SK-N-SH (cell line): ENCODE results near the gene C11orf98. TPM values are rescaled to one million over a fixed set of nuclear protein-coding genes. Genes with fewer than 3 reads are reported as not detected.

Source experiments
- CTCF ChIA-PET: fragments of 300-600, 350-600 bp; formaldehyde crosslinking; extraction: SDS; loops from one replicate; lab custom pipeline; 2021; lab: Yijun Ruan, JAX
- POLR2A ChIA-PET: fragments of 350-600 bp; sonication (Branson Sonifier 250); formaldehyde crosslinking; extraction: SDS; loops from one replicate; lab custom pipeline; 2020; ENCODE audit warnings: antibody characterized with exemption, inconsistent platforms; lab: Yijun Ruan, JAX
- DNase-seq: peaks from one replicate; pipeline ENCODE4 v3.0.0; 2012
- H2AFZ ChIP-seq: fragments of 200-600 bp; sonication (generic); 2 replicates; pipeline ENCODE4 v1.8.1; 2016; ENCODE audit warnings: antibody characterized with exemption, mild to moderate bottlenecking, low read depth
- H3F3A ChIP-seq: fragments of 200-600 bp; sonication (generic); replicated peaks from 2 replicates; pipeline ENCODE3; 2016; ENCODE audit warnings: antibody characterized with exemption, mild to moderate bottlenecking; ENCODE audit not compliant: insufficient read depth
- H3K27ac ChIP-seq, 2 experiments: fragments of 200-500 bp in 1 of 2; fragments of 200-600 bp in 1 of 2; sonication (Bioruptor generic) in 1 of 2; sonication (generic), shearing (Covaris generic) in 1 of 2; 2 replicates each; pipeline versions ENCODE4 v1.5.1 to v1.6.1; 2014 to 2016; ENCODE audit warnings: low read depth in 2 of 2, inconsistent platforms in 1 of 2, low read length in 1 of 2, mild to moderate bottlenecking in 1 of 2, mixed read lengths in 1 of 2
- H3K27me3 ChIP-seq: fragments of 200-600 bp; sonication (generic), shearing (Covaris generic); 2 replicates; pipeline ENCODE4 v1.6.1; 2016; ENCODE audit warnings: mixed run types; ENCODE audit not compliant: insufficient read depth
- H3K36me3 ChIP-seq, 2 experiments: fragments of 200-500 bp in 1 of 2; fragments of 200-600 bp in 1 of 2; sonication (Bioruptor generic) in 1 of 2; sonication (generic) in 1 of 2; replicated peaks in 1 of 2; 2 replicates each; pipeline versions ENCODE3 to v1.5.1; 2014 to 2016; ENCODE audit warnings: low read length in 1 of 2, mild to moderate bottlenecking in 1 of 2; ENCODE audit not compliant: insufficient read depth in 2 of 2, control insufficient read depth in 1 of 2
- H3K4me1 ChIP-seq, 2 experiments: fragments of 200-500 bp in 1 of 2; fragments of 200-600 bp in 1 of 2; sonication (Bioruptor generic) in 1 of 2; sonication (generic), shearing (Covaris generic) in 1 of 2; 2 replicates each; pipeline versions ENCODE4 v1.5.1 to v1.6.1; 2014 to 2016; ENCODE audit warnings: low read depth in 1 of 2, low read length in 1 of 2, mixed run types in 1 of 2; ENCODE audit not compliant: insufficient read depth in 2 of 2, control insufficient read depth in 1 of 2
- H3K4me2 ChIP-seq: fragments of 200-600 bp; sonication (generic), shearing (Covaris generic); 2 replicates; pipeline ENCODE4 v1.6.1; 2017; ENCODE audit warnings: mixed run types
- H3K4me3 ChIP-seq, 2 experiments: fragments of 200-500 bp in 1 of 2; fragments of 200-600 bp in 1 of 2; sonication (Bioruptor generic) in 1 of 2; sonication (generic), shearing (Covaris generic) in 1 of 2; 2 replicates each; pipeline versions ENCODE4 v1.5.1 to v1.8.1; 2014 to 2016; ENCODE audit warnings: low read depth in 2 of 2, inconsistent platforms in 1 of 2, low read length in 1 of 2, mild to moderate bottlenecking in 1 of 2, mixed read lengths in 1 of 2, moderate library complexity in 1 of 2
- H3K79me2 ChIP-seq: fragments of 200-600 bp; sonication (generic); 2 replicates; pipeline ENCODE4 v1.8.1; 2017; ENCODE audit warnings: mild to moderate bottlenecking; ENCODE audit not compliant: insufficient read depth
- H3K9ac ChIP-seq: fragments of 200-600 bp; sonication (generic); 2 replicates; pipeline ENCODE4 v1.6.1; 2017; ENCODE audit warnings: mixed run types
- H3K9me2 ChIP-seq: fragments of 200-600 bp; sonication (generic); 2 replicates; pipeline ENCODE4 v1.6.1; 2017; ENCODE audit warnings: mixed run types
- H3K9me3 ChIP-seq: fragments of 200-600 bp; sonication (generic); 2 replicates; pipeline ENCODE4 v1.6.1; 2017; ENCODE audit warnings: mixed run types, mild to moderate bottlenecking, moderate library complexity
- H4K20me1 ChIP-seq: fragments of 200-600 bp; sonication (generic); 2 replicates; pipeline ENCODE4 v1.6.1; 2017; ENCODE audit warnings: mild to moderate bottlenecking, mixed run types; ENCODE audit not compliant: insufficient read depth
- CHD2 ChIP-seq: fragments of 150-350 bp; IDR thresholded peaks from 2 replicates; pipeline ENCODE4 v1.6.1; 2018; ENCODE audit warnings: low read length; ENCODE audit not compliant: partially characterized antibody
- ELF1 ChIP-seq: IDR thresholded peaks from 2 replicates; pipeline ENCODE4 v1.4.0; 2012
- EP300 ChIP-seq, 2 experiments: IDR thresholded peaks; 2 replicates each; pipeline versions ENCODE4 v1.4.0 to v1.6.1; 2012; ENCODE audit warnings: borderline replicate concordance in 1 of 2, low read depth in 1 of 2, low read length in 1 of 2
- FOSL2 ChIP-seq: IDR thresholded peaks from 2 replicates; pipeline ENCODE4 v1.4.0; 2012; ENCODE audit warnings: low read depth, mild to moderate bottlenecking, moderate library complexity, borderline replicate concordance
- FOXJ3 ChIP-seq: sonication (generic); formaldehyde crosslinking; IDR thresholded peaks from 2 replicates; pipeline ENCODE4 v1.5.1; 2020; ENCODE audit warnings: mild to moderate bottlenecking, missing genetic modification reagents
- FOXM1 ChIP-seq: IDR thresholded peaks from 2 replicates; pipeline ENCODE4 v1.4.0; 2012; ENCODE audit warnings: low read depth, mild to moderate bottlenecking
- GATA2 ChIP-seq: sonication (generic); formaldehyde crosslinking; IDR thresholded peaks from 2 replicates; pipeline ENCODE4 v1.5.0; 2020; ENCODE audit warnings: mild to moderate bottlenecking, missing genetic modification reagents
- IRF3 ChIP-seq: fragments of 150-350 bp; IDR thresholded peaks from 2 replicates; pipeline ENCODE4 v1.6.1; 2016; ENCODE audit warnings: mild to moderate bottlenecking, low read depth, low read length
- MEF2A ChIP-seq: IDR thresholded peaks from 2 replicates; pipeline ENCODE4 v1.4.0; 2012; ENCODE audit warnings: low read depth, borderline replicate concordance
- MXI1 ChIP-seq: IDR thresholded peaks from 2 replicates; pipeline ENCODE4 v1.6.1; 2012; ENCODE audit warnings: mild to moderate bottlenecking, low read depth, low read length, improper control_type of control experiment
- NFIC ChIP-seq: IDR thresholded peaks from 2 replicates; pipeline ENCODE4 v1.4.0; 2012; ENCODE audit warnings: borderline replicate concordance
- NRF1 ChIP-seq: IDR thresholded peaks from 2 replicates; pipeline ENCODE4 v1.6.1; 2012; ENCODE audit warnings: low read depth, mild to moderate bottlenecking, low read length
- PBX3 ChIP-seq: IDR thresholded peaks from 2 replicates; pipeline ENCODE4; 2012
- POLR2AphosphoS5 ChIP-seq: IDR thresholded peaks from 2 replicates; pipeline ENCODE4 v1.6.1; 2012; ENCODE audit warnings: low read depth, low read length
- RAD21 ChIP-seq: IDR thresholded peaks from 2 replicates; pipeline ENCODE4 v1.6.1; 2012; ENCODE audit warnings: mild to moderate bottlenecking, low read length
- SMC3 ChIP-seq: IDR thresholded peaks from 2 replicates; pipeline ENCODE4 v1.6.1; 2012; ENCODE audit warnings: low read depth, low read length, improper control_type of control experiment
- TCF12 ChIP-seq: IDR thresholded peaks from 2 replicates; pipeline ENCODE4 v1.4.0; 2012
- YY1 ChIP-seq: IDR thresholded peaks from 2 replicates; pipeline ENCODE4 v1.4.0; 2012; ENCODE audit warnings: low read depth, mild to moderate bottlenecking
- WGBS: methylation state at CpG from one replicate; pipeline ENCODE4 v1.1.6; 2017; ENCODE audit warnings: low lambda C conversion rate; 5-methylcytosine and 5-hydroxymethylcytosine counted together
- polyA plus RNA-seq, 3 experiments: library from polyadenylated mRNA; depleted of rRNA; stranded (reverse); fragments of >200 nt; gene quantifications; 2 replicates each; pipeline ENCODE4 v1.2.3, GENCODE V29; 2012
- TF ChIP-seq, protein P1 (sequence below): fragments of 200-600 bp; sonication (generic); IDR thresholded peaks from 2 replicates; pipeline ENCODE4 v1.6.1; 2017; ENCODE audit warnings: antibody characterized with exemption, mild to moderate bottlenecking, moderate library complexity
- TF ChIP-seq, protein P2 (sequence below): fragments of 150-350 bp; IDR thresholded peaks from 2 replicates; pipeline ENCODE4 v1.6.1; 2017; ENCODE audit warnings: antibody characterized with exemption, low read length, low read depth, borderline replicate concordance
- TF ChIP-seq, protein P3 (sequence below): IDR thresholded peaks from 2 replicates; pipeline ENCODE4 v1.4.0; 2012; ENCODE audit warnings: low read depth, borderline replicate concordance

Gene C11orf98
- polyA plus RNA-seq, 1 of the 3 experiments (the other 2 are of a cell fraction): 126 TPM

GRCh38 chr11:62645946-62646824, 18.8 kb downstream of the C11orf98 start, which contains the start of gene GANAB (continued):
- TF ChIP-seq, protein P1, sequence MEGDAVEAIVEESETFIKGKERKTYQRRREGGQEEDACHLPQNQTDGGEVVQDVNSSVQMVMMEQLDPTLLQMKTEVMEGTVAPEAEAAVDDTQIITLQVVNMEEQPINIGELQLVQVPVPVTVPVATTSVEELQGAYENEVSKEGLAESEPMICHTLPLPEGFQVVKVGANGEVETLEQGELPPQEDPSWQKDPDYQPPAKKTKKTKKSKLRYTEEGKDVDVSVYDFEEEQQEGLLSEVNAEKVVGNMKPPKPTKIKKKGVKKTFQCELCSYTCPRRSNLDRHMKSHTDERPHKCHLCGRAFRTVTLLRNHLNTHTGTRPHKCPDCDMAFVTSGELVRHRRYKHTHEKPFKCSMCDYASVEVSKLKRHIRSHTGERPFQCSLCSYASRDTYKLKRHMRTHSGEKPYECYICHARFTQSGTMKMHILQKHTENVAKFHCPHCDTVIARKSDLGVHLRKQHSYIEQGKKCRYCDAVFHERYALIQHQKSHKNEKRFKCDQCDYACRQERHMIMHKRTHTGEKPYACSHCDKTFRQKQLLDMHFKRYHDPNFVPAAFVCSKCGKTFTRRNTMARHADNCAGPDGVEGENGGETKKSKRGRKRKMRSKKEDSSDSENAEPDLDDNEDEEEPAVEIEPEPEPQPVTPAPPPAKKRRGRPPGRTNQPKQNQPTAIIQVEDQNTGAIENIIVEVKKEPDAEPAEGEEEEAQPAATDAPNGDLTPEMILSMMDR: no peak
- TF ChIP-seq NRF1 (peak; percentile 51; the same call in 1 of the 2 replicates), POLR2AphosphoS5 (peak; percentile 90), PBX3 (peak; percentile 53), IRF3 (no peak), SMC3 (no peak), TCF12 (no peak)
- TF ChIP-seq, protein P2, sequence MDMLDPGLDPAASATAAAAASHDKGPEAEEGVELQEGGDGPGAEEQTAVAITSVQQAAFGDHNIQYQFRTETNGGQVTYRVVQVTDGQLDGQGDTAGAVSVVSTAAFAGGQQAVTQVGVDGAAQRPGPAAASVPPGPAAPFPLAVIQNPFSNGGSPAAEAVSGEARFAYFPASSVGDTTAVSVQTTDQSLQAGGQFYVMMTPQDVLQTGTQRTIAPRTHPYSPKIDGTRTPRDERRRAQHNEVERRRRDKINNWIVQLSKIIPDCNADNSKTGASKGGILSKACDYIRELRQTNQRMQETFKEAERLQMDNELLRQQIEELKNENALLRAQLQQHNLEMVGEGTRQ: no peak

- Histone ChIP-seq H3K4me2 (peak overlapping the region; percentile 92), H3K27ac (peak overlapping the region; percentile 77 to 88), H3K79me2 (peaks cover 63% of the 10 kb centered on the region), H3K4me3 (peak overlapping the region; percentile 78 to 87), H3K27me3 (no peaks in the 10 kb centered on the region), H2AFZ (no peak overlapping the region), H4K20me1 (0 out of 2 replicates have a peak, but pooled peaks cover 5% of the 10 kb centered on the region), H3K9ac (peak overlapping the region; percentile 97), H3F3A (peaks cover 5% of the 10 kb centered on the region), H3K36me3 (peaks cover 21 to 39% of the 10 kb centered on the region in 2 experiments), H3K4me1 (peaks cover 5 to 8% of the 10 kb centered on the region in 2 experiments; a peak in 2 of 4 replicates), H3K9me2 (no peaks in the 10 kb centered on the region), H3K9me3 (no peaks in the 10 kb centered on the region)
- ChIA-PET CTCF (interaction anchor here (0.6 to 1.6 kb wide), 6 partner anchors 20 to 251 kb away, joined by 3 to 5 read pairs (median 4); partner anchors contain the start of genes C11orf98, CSKMT and SLC3A2), POLR2A (interaction anchor here (0.5 to 7.3 kb wide), 8 partner anchors 19 to 1402 kb away, joined by 3 to 52 read pairs (median 4); partner anchors contain the start of genes C11orf98, CSKMT, LBHD1 and MTA2)
- 10% methylated on average over 11 of the region's 11 CpGs for WGBS
- DNase-seq: peak; percentile 24
- TF ChIP-seq FOSL2 (no peak), RAD21 (no peak), ELF1 (no peak), MXI1 (no peak), PBX3 (no peak), CHD2 (no peak), FOXJ3 (CRISPR knock-in tag) (no peak), FOXM1 (no peak), MEF2A (no peak), NFIC (no peak), TCF12 (no peak), NRF1 (no peak), EP300 (IDR thresholded peaks at IDR 0.05; ENCODE audit: borderline replicate concordance in 1 of 2, low read depth in 1 of 2, low read length in 1 of 2) (no peak), SMC3 (no peak), YY1 (no peak), GATA2 (CRISPR knock-in tag) (no peak)
- TF ChIP-seq, protein P3, sequence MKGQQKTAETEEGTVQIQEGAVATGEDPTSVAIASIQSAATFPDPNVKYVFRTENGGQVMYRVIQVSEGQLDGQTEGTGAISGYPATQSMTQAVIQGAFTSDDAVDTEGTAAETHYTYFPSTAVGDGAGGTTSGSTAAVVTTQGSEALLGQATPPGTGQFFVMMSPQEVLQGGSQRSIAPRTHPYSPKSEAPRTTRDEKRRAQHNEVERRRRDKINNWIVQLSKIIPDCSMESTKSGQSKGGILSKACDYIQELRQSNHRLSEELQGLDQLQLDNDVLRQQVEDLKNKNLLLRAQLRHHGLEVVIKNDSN: no peak
- TF ChIP-seq, protein P1: no peak
These were observed 19.4 kb downstream of the C11orf98 start for GRCh38 chr11:62645671-62645945.
